ENCODE results near the gene AOC2.

- TF ChIP-seq TAF1 (conservative IDR thresholded peaks at IDR 0.05) (no peak), CTCF (IDR thresholded peaks at IDR 0.05; ENCODE audit: low read depth, low read length, missing input control) (no peak), SP1 (IDR thresholded peaks at IDR 0.05) (no peak), REST (IDR thresholded peaks at IDR 0.05) (no peak), ATF3 (IDR thresholded peaks at IDR 0.05) (no peak), JUND (IDR thresholded peaks at IDR 0.05) (no peak), ZBTB33 (IDR thresholded peaks at IDR 0.05) (no peak), HNF4G (IDR thresholded peaks at IDR 0.05) (no peak), NR2F2 (IDR thresholded peaks at IDR 0.05) (no peak), EGR1 (IDR thresholded peaks at IDR 0.05; ENCODE audit: low read depth in 2 of 2) (no peak), RAD21 (IDR thresholded peaks at IDR 0.05) (no peak), MAX (IDR thresholded peaks at IDR 0.05) (no peak), FOXA2 (IDR thresholded peaks at IDR 0.05) (no peak), FOXA1 (IDR thresholded peaks at IDR 0.05) (no peak)
These were observed 578 bp downstream of the AOC2 start for GRCh38 chr17:42844761-42845555.

All from liver (tissue), 3 donors.